ENCODE measurements around the gene SAMD1.
A peak's percentile ranks its signal among the peaks of the same experiment; 100 is the strongest.
"Not testable (repeated sequence)": the region's sequence is repeated elsewhere in the genome, so short reads cannot be mapped to it uniquely, and the experiment has no call there.

Gene SAMD1

DNA sequence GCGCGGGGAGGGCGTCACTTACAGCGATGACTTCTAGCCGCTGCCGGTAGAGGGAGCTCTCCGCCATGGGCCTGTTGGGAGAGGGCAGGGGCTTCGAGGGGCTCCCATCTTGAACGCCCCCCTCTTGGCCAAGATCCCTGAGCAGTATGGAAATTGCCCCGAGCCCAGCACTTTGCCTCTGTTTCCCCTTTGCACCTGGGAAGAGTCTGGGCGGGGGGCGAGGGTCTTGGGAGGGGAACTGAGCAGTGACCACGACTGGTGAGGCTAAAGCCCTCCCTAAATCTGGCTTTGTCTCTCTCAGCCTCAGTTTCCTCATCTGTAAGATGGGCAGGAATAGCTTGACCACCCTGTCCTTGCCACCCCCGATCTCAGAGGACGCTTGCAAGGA, 31.5 kb downstream of the SAMD1 start:
- DNase-seq, result no peak

DNA sequence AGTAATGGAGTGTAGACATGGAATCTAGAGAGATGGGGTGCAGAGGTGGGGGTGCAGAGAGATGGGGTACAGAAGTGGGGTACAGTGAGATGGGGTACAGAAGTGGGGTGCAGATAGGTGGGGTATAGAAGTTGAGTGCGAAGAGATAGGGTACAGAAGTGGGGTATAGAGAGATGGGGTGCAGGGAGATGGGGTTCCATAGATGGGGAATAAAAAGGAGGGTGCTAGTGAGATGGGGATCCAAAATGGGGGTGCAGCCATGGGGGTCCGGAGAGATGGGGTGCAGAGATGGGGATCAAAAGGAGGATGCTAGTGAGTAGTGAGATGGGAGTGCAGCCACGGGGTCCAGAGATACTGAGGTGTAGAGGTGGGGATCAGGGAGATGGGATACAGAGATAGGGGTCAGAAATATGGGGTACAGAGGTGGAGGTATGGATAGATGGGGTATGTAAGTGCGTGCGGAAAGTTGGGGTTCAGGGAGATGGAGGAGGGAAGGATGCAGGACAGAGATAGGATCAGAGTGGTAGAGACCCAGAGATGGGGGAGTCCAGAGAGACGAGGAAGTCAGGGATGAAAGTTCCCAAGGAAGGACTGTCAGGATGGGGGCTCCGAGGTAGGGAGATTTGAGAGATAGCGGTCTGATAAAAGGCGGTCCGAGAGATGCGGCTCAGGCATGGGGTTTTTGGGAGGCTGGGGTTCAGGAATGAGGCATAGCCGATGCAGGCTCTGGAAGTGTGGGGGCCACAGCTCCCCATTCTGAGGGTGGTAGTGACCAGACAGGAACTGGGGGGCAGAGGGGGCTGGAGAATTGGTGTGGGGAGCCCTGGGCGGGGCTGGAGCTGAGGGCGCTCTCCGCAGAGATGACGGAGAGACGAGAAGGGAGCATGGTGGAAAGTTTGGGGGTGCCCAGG, 32.1 kb downstream of the SAMD1 start:
- DNase-seq, result no peak

DNA sequence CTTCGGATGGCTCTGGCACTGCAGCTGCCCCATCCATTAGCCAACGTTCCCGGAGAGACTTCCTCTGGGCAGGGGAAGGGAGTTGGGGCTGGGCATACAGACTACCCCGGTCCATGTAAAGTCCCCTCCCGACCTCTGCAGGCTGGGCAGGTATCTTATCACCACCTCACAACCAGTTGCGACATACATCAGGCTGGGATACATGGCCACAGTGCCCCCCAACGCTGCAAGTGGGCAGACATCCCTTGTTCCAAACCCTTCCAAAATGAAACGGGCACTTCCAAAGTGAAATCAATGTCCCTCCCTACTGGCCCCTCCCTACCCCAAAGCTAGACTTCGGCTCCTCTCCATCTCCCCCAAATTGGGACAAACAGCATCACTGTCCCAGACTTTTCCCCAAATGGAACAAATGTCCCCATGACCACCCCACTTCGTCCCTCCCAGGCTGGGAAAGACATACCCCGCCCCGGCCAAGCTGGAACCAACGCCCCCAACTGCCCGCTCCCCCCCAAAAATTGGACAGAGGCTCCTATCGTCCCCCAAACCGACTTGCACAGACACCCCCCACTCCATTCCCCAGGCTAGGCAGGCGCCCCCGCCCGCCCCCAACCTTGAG, 33.7 kb downstream of the SAMD1 start:
- DNase-seq, result no peak

DNA sequence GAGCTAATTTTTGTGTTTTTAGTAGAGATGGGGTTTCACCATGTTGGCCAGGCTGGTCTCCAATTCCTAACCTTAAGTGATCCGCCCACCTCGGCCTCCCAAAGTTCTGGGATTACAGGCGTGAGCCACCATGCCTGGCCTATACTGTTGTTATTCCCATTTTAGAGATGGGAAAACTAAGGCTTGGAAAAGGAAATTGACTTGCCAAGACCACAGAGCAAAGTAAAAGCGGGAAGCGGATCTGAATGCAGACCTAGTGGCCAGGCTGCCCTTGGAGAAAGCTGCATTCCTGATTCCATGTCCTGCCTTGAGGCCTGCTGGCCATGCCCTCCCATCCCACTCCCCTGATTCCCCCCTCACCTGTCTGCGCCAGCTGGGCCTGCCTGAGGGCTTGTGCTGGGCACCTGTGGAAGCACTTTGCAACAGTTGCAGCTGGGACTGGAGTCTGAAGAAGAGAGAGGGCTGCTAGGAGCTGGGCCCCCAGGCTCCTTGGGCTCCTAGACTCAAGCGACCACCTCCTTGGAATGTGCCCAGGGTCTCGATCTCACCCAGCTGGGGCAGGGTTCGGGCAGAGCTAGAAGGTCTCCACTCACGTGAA, 34.4 kb downstream of the SAMD1 start:
- no peak for DNase-seq

DNA sequence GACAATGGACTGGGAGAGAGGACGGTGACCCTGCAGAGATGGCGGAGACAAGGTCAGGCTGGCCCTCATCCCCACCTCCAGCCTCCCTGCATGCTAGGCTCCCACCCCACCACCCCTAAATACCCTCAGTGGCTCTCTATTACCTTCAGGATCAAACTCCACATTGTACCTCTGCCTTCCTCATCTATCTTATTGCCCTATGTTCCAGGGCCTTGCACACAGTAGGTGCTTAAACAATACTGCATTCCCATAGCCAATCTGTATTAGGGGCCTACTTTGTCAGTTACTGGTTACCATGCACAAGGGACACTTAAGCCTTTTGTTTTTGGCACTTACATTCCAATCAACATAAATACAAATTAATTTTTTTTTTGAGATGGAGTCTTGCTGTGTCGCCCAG, 35.2 kb downstream of the SAMD1 start:
- DNase-seq, result no peak

DNA sequence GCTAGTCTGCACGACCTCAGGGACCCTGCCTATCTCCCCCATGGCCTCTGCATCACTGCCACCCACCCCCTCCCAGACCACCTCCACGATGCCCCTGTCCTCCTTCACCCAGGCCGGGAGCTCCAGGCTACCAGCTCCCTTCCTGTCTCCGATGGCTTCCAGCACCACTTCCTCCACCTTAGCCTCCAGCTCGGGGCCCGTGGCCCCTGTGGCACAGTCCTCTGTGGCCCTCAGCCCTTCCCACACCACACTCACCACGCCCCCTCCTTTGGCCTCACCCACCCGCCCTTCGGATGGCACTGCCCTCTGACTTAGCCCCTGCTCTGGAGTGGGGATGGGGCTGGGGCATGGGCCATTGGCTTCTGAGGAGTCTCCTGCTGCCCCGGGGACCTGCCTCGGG, 35.8 kb downstream of the SAMD1 start:
- DNase-seq, result no peak

DNA sequence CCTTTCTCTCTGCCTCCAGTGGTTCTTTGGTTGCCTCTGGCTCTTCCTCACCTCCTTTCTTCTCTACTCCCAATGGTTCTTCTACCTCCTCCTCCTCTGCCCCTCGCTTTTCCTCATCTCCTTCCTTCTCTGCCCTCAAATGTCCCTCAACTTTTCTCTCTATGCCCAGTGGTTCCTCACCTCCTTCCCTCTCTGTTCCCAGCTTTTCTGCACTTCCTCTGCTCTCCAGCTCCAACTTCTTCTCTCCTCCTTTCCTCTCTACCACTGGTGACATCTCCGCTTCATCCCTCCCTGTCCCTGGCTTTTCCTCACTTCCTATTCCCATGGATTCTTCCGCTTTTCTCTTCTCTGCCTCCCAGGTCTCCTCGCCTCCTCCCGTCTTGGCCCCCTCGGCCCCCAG, 36.5 kb downstream of the SAMD1 start:
- no peak for DNase-seq

DNA sequence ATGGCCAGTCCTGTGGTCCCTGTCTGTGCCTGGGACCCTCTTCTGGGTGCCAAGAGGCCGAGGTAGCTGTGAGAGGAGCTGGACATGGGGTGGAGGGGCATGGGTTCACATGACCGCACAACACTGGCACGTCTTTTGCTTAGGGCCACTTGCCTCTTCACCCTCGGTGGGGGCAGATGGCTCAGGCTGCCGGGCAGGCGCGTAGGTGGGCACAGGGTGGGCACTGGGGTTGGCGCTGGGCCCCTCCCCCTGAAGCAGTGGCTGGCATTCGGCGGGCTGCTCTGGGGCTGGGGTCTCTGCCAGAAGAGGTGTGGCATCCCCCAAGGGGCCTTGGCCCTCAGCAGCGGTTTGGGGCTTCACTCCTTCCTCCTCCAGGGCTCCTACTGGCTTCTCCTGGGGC, 37.1 kb downstream of the SAMD1 start:
- DNase-seq, result no peak

DNA sequence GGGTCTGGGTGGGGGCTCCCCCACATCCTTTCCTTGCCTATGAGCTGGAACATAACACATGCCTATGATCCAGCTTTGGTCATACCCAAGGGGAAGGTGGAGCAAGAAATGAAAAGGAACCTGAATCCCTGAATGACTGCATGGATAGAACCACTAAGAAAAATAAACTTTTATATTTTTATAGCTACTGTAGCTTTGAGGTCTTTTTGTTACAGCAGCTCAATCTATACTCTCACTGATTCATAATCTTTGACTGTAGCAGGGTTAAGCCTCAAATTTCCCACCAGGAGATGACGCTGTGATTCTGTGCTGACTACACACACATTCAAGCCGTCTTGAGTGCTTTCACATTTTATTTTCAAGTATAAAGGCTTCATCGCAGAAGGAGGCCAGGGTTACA, 37.5 kb downstream of the SAMD1 start:
- DNase-seq, result no peak

DNA sequence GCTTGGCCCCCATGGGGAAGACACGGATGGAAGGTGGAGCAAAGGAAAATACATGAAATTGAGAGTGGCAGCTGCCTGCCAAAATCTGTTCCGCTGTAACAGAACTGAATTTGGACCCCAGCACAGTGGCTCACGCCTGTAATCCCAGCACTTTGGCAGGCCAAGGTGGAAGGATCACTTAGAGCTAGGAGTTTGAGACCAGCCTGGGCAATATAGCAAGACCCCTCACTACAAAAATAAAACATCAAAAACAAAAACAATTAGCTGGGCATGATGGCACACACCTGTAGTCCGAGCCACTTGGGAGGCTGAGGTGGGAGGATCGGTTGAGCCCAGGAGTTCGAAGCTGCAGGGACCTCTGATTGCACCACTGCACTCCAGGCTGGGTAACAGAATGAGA, 38.1 kb downstream of the SAMD1 start:
- DNase-seq, result no peak

DNA sequence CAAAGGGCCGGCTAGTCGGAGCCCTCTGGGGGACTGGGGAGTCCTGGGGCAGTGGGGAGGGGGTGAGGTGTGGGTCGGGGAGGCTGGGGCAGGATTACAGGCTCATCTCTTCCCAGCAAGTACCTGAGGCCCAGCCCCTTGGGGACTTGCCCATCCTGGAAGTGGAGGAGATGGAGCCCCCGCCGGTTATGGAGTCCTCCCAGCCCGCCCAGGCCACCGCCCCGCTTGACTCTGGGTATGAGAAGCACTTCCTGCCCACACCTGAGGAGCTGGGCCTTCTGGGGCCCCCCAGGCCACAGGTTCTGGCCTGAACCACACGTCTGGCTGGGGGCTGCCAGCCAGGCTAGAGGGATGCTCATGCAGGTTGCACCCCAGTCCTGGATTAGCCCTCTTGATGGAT, 38.6 kb downstream of the SAMD1 start:
- no peak for DNase-seq

DNA sequence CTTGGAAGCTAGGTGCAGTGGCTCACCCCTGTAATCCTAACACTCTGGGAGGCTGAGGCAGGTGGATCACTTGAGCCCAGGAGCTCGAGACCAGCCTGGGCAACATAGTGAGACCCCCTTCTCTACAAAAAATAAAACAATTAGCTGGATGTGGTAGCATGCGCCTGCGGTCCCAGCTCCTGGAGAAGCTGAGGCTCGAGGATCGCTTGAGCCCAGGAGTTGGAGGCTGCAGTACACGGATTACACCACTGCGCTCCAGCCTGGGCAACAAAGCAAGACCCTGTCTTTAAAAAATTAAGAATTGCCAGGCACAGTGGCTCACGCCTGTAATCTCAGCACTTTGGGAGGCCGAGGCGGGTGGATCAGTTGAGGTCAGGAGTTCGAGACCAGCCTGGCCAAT, 39.6 kb downstream of the SAMD1 start:
- not testable (repeated sequence) for DNase-seq

DNA sequence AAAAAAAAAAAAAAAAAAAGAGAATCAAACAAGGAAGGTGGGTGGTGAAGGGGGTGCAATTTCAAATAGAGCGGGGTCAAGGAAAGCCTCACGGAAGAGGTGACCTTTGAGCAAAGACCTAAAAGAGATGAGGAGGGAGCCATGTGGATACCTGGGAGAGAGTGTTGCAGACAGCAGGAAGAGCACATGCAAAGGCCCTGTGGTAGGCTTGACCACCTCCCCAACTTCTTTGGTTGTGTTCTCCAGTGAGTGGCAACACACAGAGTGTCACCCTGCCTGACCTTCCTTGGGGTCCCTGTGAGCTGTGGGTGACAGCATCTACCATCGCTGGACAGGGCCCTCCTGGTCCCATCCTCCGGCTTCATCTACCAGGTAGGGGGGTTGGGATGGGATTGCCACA, 40.0 kb downstream of the SAMD1 start:
- DNase-seq, result no peak

DNA sequence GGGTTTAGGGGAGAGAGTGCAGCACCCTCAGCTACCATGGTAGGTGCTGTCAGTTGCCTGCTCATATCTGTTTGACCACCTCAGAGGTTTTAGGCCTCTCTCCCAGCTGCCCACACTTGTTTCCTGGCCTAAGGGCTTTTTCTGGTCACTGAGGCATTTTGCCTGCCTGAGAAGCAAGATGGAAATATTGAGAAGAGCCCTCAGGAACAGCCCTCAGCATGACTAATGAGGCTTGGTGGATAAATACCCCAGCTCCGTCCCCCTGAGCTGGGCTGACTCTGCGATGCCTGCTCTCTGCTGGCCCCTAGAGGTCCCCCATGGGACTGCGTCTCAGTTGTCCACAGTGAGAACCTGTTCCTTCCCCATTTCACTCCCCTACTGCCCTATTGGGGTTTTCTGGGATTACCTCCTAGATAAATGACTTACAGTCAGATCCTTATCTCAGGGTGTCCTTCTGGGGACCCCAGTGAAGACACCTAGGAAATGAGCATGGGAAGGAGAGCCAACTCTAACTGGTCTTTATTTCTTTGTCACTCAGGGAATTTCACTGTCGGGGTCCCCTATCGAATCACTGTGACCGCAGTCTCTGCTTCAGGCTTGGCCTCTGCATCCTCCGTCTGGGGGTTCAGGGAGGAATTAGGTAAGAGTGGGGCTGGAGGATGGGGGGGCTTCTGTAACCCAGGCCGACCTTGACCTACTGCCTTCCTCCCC, 42.0 kb downstream of the SAMD1 start:
- peak; percentile 26 for DNase-seq

DNA sequence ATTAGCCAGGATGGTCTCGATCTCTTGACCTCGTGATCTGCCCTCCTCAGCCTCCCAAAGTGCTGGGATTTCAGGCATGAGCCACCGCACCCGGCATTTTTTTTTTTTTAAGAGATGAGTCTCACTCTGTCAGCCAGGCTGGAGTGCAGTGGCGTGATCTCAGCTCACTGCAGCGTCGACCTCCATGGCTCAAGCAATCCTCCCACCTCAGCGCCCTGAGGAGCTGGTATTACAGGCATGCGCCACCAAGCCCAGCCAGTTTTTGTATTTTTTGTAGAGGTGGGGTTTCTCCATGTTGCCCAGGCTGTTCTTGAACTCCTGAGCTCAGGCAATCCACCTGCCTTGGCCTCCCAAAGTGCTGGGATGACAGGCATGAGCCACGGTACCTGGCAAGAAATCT, 42.7 kb downstream of the SAMD1 start:
- not testable (repeated sequence) for DNase-seq

DNA sequence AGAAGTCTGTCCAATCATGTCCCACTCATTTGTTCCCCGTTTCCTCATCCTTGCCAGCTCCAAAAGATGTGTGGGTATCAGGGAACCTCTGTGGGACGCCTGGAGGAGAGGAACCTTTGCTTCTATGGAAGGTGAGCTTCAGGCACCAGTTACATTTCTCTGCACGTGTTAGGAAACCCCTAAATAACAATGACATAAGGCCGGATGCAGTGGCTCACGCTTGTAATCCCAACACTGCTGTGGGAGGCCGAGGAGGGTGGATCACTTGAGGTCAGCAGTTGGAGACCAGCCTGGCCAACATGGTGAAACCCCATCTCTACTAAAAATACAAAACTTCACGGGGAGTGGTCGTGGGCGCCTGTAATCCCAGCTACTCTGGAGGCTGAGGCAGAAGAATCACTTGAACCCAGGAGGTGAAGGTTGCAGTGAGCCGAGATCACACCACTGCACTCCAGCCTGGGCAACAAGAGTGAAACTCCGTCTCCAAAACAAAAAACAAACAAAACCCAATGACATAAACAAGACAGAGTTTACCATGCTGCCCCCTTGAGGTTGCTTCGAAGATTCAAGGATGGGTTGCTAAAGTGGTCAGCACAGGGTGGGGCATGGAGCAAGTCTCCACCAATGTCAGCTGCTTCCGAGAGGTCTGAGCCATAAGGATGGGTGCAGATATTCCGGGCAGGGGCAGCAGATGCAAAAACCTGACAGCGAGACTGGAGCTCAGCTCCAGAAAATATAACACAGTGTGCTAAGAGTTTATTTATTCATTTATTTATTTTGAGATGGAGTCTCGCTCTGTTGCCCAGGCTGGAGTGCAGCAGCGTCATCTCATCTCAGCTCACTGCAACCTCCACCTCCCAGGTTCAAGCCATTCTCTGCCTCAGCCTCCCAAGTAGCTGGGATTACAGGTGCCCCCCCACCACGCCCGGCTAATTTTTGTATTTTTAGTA, 47.6 kb downstream of the SAMD1 start:
- DNase-seq, result peak; percentile 44

DNA sequence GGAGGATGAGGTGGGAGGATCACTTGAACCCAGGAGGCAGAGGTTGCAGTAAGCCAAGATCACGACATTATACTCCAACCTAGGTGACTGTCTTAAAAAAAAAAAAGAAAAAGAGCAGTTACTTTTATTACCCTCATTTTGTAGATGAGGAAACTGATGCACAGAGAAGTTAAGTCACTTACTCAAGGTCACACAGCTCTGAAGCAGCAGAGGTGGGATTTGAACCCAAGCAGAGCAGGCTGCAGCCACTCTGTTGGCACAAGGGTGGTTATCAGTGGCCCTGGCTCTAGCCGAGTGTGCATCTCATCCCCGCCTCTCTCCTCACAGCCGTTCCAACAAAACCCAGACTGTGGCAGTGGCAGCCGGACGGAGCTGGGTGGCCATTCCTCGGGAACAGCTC, 51.4 kb downstream of the SAMD1 start:
- DNase-seq, result no peak
